ENCODE measurements around the gene CDR2.

Gene CDR2

GRCh38 chr16:22397464-22397863 lies 23.0 kb upstream of the CDR2 start:
- no peak for DNase-seq
- H3K27me3 ChIP-seq (replicated peaks; ENCODE audit: insufficient read depth, low read length), result no peaks in the 10 kb centered on the region

GRCh38 chr16:22395960-22396359 lies 21.5 kb upstream of the CDR2 start:
- no peaks in the 10 kb centered on the region for H3K27me3 ChIP-seq (replicated peaks; ENCODE audit: insufficient read depth, low read length)
- H2AFZ ChIP-seq (ENCODE audit: low read length), result no peak overlapping the region
- no peaks in the 10 kb centered on the region for H3K9me3 ChIP-seq (replicated peaks; ENCODE audit: insufficient read depth, low read length)
- H3K27ac ChIP-seq (ENCODE audit: low read length), result no peak overlapping the region
- no peaks in the 10 kb centered on the region for H3K4me1 ChIP-seq (ENCODE audit: low read length)
- H3K79me2 ChIP-seq (ENCODE audit: low read length), result no peaks in the 10 kb centered on the region
- no peaks in the 10 kb centered on the region for H3F3A ChIP-seq (ENCODE audit: insufficient read depth, low read length)
- TF ChIP-seq CTCF (IDR thresholded peaks at IDR 0.05; ENCODE audit: low read length) (no peak), EZH2 (optimal IDR thresholded peaks at IDR 0.05; ENCODE audit: low read depth, low read length) (no peak), EZH2phosphoT487 (IDR thresholded peaks at IDR 0.05; ENCODE audit: low read length) (no peak)
- H3K4me3 ChIP-seq (ENCODE audit: low read length), result no peak overlapping the region
- no peaks in the 10 kb centered on the region for H4K20me1 ChIP-seq (ENCODE audit: insufficient read depth, low read length)
- H3K9me2 ChIP-seq (replicated peaks; ENCODE audit: insufficient read depth, low read length), result no peaks in the 10 kb centered on the region
- no peak overlapping the region for H3K4me2 ChIP-seq (ENCODE audit: low read depth, low read length)
- H3K36me3 ChIP-seq (replicated peaks; ENCODE audit: insufficient read depth, low read length), result no peaks in the 10 kb centered on the region
- no peak for DNase-seq
- no peak overlapping the region for H3K9ac ChIP-seq (ENCODE audit: low read length)

More at GRCh38 chr16:22397464-22397863, 23.0 kb upstream of the CDR2 start:
- Histone ChIP-seq H3K9me2 (replicated peaks; ENCODE audit: insufficient read depth, low read length) (no peaks in the 10 kb centered on the region), H2AFZ (ENCODE audit: low read length) (no peak overlapping the region), H4K20me1 (ENCODE audit: insufficient read depth, low read length) (no peaks in the 10 kb centered on the region), H3K79me2 (ENCODE audit: low read length) (no peaks in the 10 kb centered on the region), H3K9me3 (replicated peaks; ENCODE audit: insufficient read depth, low read length) (no peaks in the 10 kb centered on the region), H3K9ac (ENCODE audit: low read length) (no peak overlapping the region), H3K27ac (ENCODE audit: low read length) (no peak overlapping the region), H3F3A (ENCODE audit: insufficient read depth, low read length) (no peaks in the 10 kb centered on the region), H3K4me2 (ENCODE audit: low read depth, low read length) (no peak overlapping the region), H3K36me3 (replicated peaks; ENCODE audit: insufficient read depth, low read length) (no peaks in the 10 kb centered on the region), H3K4me3 (ENCODE audit: low read length) (no peak overlapping the region), H3K4me1 (ENCODE audit: low read length) (no peaks in the 10 kb centered on the region)
- TF ChIP-seq CTCF (IDR thresholded peaks at IDR 0.05; ENCODE audit: low read length), result no peak
- TF ChIP-seq EZH2phosphoT487 (IDR thresholded peaks at IDR 0.05; ENCODE audit: low read length), result no peak
- TF ChIP-seq EZH2 (optimal IDR thresholded peaks at IDR 0.05; ENCODE audit: low read depth, low read length), result no peak

GRCh38 chr16:22394121-22394520 lies 19.7 kb upstream of the CDR2 start:
- Histone ChIP-seq H3K9ac (ENCODE audit: low read length) (no peak overlapping the region), H3K9me3 (replicated peaks; ENCODE audit: insufficient read depth, low read length) (no peaks in the 10 kb centered on the region), H4K20me1 (ENCODE audit: insufficient read depth, low read length) (no peaks in the 10 kb centered on the region), H3K4me3 (ENCODE audit: low read length) (no peak overlapping the region), H3K9me2 (replicated peaks; ENCODE audit: insufficient read depth, low read length) (no peaks in the 10 kb centered on the region), H3K36me3 (replicated peaks; ENCODE audit: insufficient read depth, low read length) (no peaks in the 10 kb centered on the region), H3K79me2 (ENCODE audit: low read length) (no peaks in the 10 kb centered on the region), H2AFZ (ENCODE audit: low read length) (no peak overlapping the region), H3K27me3 (replicated peaks; ENCODE audit: insufficient read depth, low read length) (no peaks in the 10 kb centered on the region), H3F3A (ENCODE audit: insufficient read depth, low read length) (no peaks in the 10 kb centered on the region), H3K4me1 (ENCODE audit: low read length) (no peaks in the 10 kb centered on the region), H3K27ac (ENCODE audit: low read length) (no peak overlapping the region), H3K4me2 (ENCODE audit: low read depth, low read length) (no peak overlapping the region)
- TF ChIP-seq EZH2 (optimal IDR thresholded peaks at IDR 0.05; ENCODE audit: low read depth, low read length), result no peak
- no peak for TF ChIP-seq CTCF (IDR thresholded peaks at IDR 0.05; ENCODE audit: low read length)
- TF ChIP-seq EZH2phosphoT487 (IDR thresholded peaks at IDR 0.05; ENCODE audit: low read length), result no peak
- no peak for DNase-seq

Measured in MM.1S (cell line).